Right atrium auricular region (tissue), 2 donors: ENCODE data around the gene IL17RD. TPM values are rescaled to one million over a fixed set of nuclear protein-coding genes. Genes with fewer than 3 reads are reported as not detected.

Experiments
- DNase-seq: peaks from one replicate; pipeline ENCODE4 v3.0.0-alpha.2; 2019; ENCODE audit warnings: low spot score
- H3K27ac ChIP-seq, 2 donors: fragments of 200-600 bp; sonication (generic); 1 replicate in 1 of 2; 2 replicates in 1 of 2; pipeline ENCODE4 v1.5.1; 2016 to 2019
- H3K27me3 ChIP-seq, 2 donors: fragments of 200-600 bp; sonication (generic); one replicate each; pipeline versions ENCODE4 v1.5.1 to v1.6.0; 2017 to 2019
- H3K36me3 ChIP-seq: fragments of 200-600 bp; sonication (generic); one replicate; pipeline ENCODE4 v1.5.1; 2016
- H3K4me1 ChIP-seq, 2 donors: fragments of 200-600 bp; sonication (generic); one replicate each; pipeline versions ENCODE4 v1.5.1 to v1.6.0; 2017 to 2019
- H3K4me3 ChIP-seq, 2 donors: fragments of 200-600 bp; sonication (generic); 1 replicate in 1 of 2; 2 replicates in 1 of 2; pipeline ENCODE4 v1.5.1; 2017 to 2019; ENCODE audit warnings: mild to moderate bottlenecking in 1 of 2, moderate library complexity in 1 of 2
- H3K9me3 ChIP-seq, 2 donors: fragments of 200-600 bp; sonication (generic); one replicate each; pipeline ENCODE4 v1.5.1; 2019
- total RNA-seq, 2 donors: library from RNA; depleted of rRNA; stranded (reverse); fragments of >200 nt; gene quantifications; one replicate each; pipeline ENCODE4 v1.1.0, GENCODE V29; 2016
- TF ChIP-seq, protein P1 (sequence below), 2 donors: fragments of 200-600 bp; sonication (generic); IDR thresholded peaks; one replicate each; pipeline ENCODE4 v1.5.1; 2019; ENCODE audit warnings: antibody characterized with exemption in 2 of 2

Gene IL17RD
- total RNA-seq, 2 donors from 2014 or later, result 2.1 to 2.8 TPM

GRCh38 chr3:57140894-57141293 lies 24.3 kb downstream of the IL17RD start:
- Histone ChIP-seq H3K27ac (no peak overlapping the region), H3K4me3 (no peak overlapping the region), H3K36me3 (no peaks in the 10 kb centered on the region), H3K27me3 (no peaks in the 10 kb centered on the region), H3K9me3 (no peaks in the 10 kb centered on the region), H3K4me1 (peaks cover 0 to 3% of the 10 kb centered on the region in 2 donors)
- TF ChIP-seq, protein P1, sequence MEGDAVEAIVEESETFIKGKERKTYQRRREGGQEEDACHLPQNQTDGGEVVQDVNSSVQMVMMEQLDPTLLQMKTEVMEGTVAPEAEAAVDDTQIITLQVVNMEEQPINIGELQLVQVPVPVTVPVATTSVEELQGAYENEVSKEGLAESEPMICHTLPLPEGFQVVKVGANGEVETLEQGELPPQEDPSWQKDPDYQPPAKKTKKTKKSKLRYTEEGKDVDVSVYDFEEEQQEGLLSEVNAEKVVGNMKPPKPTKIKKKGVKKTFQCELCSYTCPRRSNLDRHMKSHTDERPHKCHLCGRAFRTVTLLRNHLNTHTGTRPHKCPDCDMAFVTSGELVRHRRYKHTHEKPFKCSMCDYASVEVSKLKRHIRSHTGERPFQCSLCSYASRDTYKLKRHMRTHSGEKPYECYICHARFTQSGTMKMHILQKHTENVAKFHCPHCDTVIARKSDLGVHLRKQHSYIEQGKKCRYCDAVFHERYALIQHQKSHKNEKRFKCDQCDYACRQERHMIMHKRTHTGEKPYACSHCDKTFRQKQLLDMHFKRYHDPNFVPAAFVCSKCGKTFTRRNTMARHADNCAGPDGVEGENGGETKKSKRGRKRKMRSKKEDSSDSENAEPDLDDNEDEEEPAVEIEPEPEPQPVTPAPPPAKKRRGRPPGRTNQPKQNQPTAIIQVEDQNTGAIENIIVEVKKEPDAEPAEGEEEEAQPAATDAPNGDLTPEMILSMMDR (IDR thresholded peaks at IDR 0.05), result no peak
- no peak for DNase-seq

- TF ChIP-seq, protein P1 (IDR thresholded peaks at IDR 0.05), result no peak
- no peaks in the 10 kb centered on the region for H3K9me3 ChIP-seq
- H3K27me3 ChIP-seq, result no peaks in the 10 kb centered on the region
- no peak for DNase-seq
- no peaks in the 10 kb centered on the region for H3K36me3 ChIP-seq
- H3K27ac ChIP-seq, result no peak overlapping the region
- no peaks in the 10 kb centered on the region for H3K4me1 ChIP-seq
- H3K4me3 ChIP-seq, result no peak overlapping the region
Measured at GRCh38 chr3:57135964-57136719, 29.0 kb downstream of the IL17RD start.

- Histone ChIP-seq H3K4me1 (peaks cover 0 to 4% of the 10 kb centered on the region in 2 donors), H3K9me3 (no peaks in the 10 kb centered on the region), H3K36me3 (no peaks in the 10 kb centered on the region), H3K4me3 (no peak overlapping the region), H3K27me3 (no peaks in the 10 kb centered on the region), H3K27ac (no peak overlapping the region)
- TF ChIP-seq, protein P1 (IDR thresholded peaks at IDR 0.05), result no peak
- DNase-seq, result no peak
Measured at GRCh38 chr3:57133157-57133556, 32.0 kb downstream of the IL17RD start.

DNA sequence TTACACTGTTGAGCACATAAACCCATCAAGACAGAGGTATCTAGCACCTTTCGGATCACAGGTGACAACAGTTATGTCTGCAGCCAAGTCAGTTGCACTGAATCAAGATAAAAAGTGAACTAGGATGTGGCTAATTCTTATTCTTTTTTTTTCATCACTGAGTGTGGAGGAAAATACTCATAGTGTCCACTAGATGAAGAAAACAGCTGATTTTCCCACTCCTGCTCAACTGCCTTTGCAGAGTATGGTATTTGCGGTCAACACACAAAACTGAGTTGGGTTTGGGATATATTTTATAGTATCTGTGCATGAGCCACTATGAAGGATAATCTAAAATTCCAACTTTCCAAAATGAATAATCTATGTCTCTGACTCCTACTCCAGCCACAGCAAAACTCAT lies 32.5 kb downstream of the IL17RD start:
- Histone ChIP-seq H3K4me1 (peaks cover 0 to 4% of the 10 kb centered on the region in 2 donors), H3K36me3 (no peaks in the 10 kb centered on the region), H3K27me3 (no peaks in the 10 kb centered on the region), H3K4me3 (no peak overlapping the region), H3K9me3 (no peaks in the 10 kb centered on the region), H3K27ac (no peak overlapping the region)
- TF ChIP-seq, protein P1 (IDR thresholded peaks at IDR 0.05), result no peak
- DNase-seq, result no peak

GRCh38 chr3:57131210-57131588 lies 34.0 kb downstream of the IL17RD start:
- peaks cover 0 to 4% of the 10 kb centered on the region in 2 donors for H3K4me1 ChIP-seq
- no peaks in the 10 kb centered on the region for H3K27me3 ChIP-seq
- H3K36me3 ChIP-seq, result no peaks in the 10 kb centered on the region
- no peak overlapping the region for H3K27ac ChIP-seq
- no peaks in the 10 kb centered on the region for H3K9me3 ChIP-seq
- no peak for DNase-seq
- TF ChIP-seq, protein P1 (IDR thresholded peaks at IDR 0.05), result no peak
- H3K4me3 ChIP-seq, result no peak overlapping the region
